GM19324 (cell line): ENCODE data around the gene DDX1.
"Not testable (repeated sequence)": the region's sequence is repeated elsewhere in the genome, so short reads cannot be mapped to it uniquely, and the experiment has no call there.

Experiments
- ATAC-seq: cut with Tn5 transposase; IDR thresholded peaks from one replicate; pipeline ENCODE4 v1.9.1; 2021; ENCODE audit warnings: mild to moderate bottlenecking, moderate library complexity; ENCODE audit not compliant: unreplicated experiment, low FRiP score

DDX1 gene

DNA sequence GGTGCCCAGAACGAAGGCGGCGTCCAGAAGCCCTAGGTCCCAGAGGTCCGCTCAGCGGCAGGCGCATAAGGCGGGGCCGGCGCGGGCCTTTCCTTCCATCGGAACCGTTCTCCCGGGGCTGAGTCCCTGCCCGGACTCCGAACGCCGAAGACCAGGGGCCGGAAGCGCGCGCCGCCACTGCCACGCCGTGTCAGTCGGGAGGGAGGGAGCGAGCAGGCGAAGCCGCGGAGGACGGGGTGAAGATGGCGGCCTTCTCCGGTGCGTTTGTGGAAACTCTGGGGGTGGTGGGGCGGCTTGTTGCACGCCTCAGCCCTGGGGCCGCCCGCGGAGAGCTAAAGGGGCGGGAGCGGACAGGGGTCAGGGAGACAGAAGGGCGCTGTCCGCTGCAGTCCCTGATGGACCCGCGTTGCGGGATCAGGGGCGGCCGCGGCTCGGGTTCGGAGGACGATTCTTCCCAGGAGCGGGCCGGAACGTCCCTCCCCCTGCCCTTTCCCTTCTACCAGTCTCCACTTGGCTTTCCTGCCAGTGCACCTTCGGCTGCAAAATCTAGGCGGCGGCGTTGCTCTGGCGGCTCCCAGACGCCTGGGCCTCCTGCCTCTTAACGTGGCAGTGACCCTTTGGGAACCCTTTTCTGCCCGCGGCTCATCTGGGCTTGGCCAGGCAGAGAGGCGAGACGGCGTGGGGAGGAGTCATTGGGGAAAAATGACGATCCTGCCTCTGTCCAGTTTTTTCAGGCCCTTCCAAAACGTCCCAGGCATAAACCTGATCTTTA, at the start of gene DDX1:
Gene DDX1, plus strand, starts transcription at position 177 of the 772 bp plus-strand sequence. Its CDS starts 66 bp downstream, at position 243.
- peak; percentile 95 for ATAC-seq

DNA sequence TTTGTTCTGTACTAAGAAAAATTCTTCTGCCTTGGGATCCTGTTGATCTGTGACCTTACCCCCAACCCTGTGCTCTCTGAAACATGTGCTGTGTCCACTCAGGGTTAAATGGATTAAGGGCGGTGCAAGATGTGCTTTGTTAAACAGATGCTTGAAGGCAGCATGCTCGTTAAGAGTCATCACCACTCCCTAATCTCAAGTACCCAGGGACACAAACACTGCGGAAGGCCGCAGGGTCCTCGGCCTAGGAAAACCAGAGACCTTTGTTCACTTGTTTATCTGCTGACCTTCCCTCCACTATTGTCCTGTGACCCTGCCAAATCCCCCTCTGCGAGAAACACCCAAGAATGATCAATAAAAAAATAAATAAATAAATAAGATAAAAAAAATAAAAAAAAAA, 49.4 kb upstream of the DDX1 start:
- not testable (repeated sequence) for ATAC-seq

- ATAC-seq = no peak
These were observed 48.6 kb upstream of the DDX1 start for GRCh38 chr2:15543053-15543452.

DNA sequence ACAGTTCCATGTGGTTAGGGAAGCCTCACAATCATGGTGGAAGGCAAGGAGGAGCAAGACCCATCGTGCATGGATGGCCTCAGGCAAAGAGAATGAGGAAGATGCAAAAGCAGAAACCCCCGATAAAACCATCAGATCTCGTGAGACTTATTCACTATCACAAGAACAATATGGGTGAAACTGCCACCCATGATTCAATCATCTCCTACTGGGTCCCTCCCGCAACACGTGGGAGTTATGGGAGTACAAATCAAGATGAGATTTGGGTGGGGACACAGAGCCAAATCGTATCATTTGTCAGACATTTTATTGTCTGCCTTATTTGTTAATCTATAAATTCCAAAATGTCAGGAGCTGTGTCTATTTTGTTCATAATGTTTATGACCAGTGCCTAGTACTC, 48.1 kb upstream of the DDX1 start:
- no peak for ATAC-seq

GRCh38 chr2:15544227-15544626, 47.4 kb upstream of the DDX1 start:
- ATAC-seq = no peak

- ATAC-seq = no peak
These were observed 45.2 kb upstream of the DDX1 start for GRCh38 chr2:15546297-15547098.

- ATAC-seq = no peak
These were observed 44.4 kb upstream of the DDX1 start for GRCh38 chr2:15547115-15547876.

GRCh38 chr2:15548974-15549373, 42.7 kb upstream of the DDX1 start:
- no peak for ATAC-seq

- ATAC-seq = no peak
These were observed 38.1 kb upstream of the DDX1 start for GRCh38 chr2:15553519-15553918.

DNA sequence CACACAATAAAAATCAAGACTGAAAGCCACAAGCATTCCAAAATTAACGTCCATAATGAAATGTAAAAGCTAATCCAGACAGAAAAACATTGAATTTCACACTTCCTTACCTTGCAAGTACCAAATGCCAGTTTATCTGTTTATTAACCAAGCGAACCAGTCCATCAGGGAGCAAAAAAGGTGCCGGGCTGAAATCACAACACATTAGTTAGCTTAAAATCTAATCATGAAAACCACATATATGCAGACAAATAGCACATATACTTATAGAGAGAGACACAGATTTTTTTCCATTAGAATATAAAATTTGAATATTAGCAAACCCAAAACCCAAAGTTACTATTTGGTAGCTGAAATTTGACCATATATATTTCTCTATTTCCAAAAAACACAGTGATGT, 37.7 kb upstream of the DDX1 start:
- no peak for ATAC-seq

DNA sequence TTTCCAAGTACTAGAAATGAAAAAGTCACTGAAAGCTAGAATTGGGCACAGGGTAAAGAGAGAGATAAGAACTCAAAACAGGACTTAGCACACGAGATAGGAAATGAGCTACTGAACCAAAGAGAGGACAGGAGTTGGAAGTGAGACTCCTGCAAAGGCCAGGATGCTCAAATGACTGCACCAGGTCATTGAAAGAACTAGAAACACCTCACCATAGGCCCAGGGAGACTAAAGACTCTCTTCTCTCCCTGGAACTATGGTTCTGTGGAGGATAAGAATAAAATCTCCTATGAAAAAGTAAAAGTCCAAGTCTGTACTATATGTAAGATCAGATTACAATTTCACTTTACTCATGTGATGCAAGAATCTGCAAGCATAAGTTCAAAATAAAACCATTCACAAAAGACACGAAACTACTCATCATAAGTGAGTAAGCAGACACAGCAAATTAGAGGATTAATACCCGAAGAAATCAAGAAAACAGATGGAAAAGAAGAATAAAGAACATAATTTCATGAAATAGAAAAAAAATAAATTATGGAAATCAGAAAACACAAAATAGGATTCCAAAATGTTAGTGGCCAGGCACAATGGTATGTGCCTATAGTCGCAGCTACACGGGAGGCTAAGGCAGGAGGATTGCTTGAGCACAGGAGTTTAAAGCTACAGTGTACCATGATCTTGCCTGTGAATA, 37.0 kb upstream of the DDX1 start:
- no peak for ATAC-seq

DNA sequence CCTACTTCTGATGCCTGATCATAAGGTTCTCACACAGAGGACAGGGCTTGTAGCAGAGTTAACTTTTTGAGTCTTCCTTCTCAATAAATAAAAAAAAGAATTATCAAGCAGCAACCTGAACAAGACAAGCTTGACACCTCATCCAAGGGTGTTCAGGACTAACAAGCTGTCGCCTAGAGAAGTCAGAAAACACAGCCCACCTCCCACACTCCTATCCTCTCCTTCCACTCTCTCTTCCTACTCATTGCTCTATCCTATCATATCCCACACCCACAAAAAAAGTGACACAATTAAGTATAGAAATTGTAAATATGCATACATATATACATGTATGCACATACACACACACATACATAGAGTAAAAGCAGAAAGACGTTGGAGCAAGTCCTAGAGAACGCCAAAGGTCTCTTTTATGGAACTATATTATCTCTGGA, 35.9 kb upstream of the DDX1 start:
- no peak for ATAC-seq

DNA sequence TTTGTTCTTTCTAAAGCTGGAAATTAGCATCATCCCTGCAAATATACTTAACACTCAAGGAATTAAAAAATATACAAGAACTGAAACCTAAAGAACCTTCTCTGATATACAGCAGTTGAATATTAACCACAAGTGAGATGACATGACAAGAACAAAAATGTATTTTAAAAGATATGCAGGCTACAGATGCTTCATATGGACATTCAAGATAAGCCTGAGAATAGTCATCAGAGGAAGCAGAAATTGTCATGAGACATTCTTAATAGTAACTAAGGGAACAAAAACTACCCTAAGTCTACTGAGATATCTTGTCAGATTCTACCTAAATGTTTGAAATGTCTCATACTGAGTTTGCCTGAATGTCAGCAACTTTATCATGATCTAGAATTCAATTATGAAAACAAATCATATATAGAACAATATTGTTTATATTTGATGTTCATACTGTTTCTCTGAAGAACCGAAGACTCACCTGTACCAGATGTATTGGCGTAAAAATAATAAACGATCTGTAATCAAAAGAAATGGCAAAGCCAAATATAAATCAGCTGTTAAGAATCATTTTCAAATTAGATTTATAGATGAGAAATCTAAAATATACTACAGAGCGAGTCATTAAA, 35.2 kb upstream of the DDX1 start:
- no peak for ATAC-seq

DNA sequence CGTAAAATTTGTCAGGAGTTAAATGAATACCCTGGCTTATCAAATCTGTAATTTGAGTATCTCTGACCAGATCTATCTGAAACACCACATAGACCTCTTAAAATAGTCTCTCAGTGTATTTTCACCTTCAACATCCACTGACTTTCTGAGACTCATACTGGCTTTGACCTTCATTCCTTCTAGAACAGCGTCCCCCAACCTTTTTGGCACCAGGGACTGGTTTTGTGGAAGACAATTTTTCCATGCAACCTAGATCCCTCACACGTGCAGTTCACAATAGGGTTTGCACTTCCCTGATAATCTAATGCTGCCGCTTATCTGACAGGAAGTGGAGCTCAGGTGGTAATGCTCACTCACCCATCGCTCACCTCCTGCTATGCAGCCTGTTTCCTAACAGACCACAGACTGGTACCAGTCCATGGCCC, 33.8 kb upstream of the DDX1 start:
- no peak for ATAC-seq

DNA sequence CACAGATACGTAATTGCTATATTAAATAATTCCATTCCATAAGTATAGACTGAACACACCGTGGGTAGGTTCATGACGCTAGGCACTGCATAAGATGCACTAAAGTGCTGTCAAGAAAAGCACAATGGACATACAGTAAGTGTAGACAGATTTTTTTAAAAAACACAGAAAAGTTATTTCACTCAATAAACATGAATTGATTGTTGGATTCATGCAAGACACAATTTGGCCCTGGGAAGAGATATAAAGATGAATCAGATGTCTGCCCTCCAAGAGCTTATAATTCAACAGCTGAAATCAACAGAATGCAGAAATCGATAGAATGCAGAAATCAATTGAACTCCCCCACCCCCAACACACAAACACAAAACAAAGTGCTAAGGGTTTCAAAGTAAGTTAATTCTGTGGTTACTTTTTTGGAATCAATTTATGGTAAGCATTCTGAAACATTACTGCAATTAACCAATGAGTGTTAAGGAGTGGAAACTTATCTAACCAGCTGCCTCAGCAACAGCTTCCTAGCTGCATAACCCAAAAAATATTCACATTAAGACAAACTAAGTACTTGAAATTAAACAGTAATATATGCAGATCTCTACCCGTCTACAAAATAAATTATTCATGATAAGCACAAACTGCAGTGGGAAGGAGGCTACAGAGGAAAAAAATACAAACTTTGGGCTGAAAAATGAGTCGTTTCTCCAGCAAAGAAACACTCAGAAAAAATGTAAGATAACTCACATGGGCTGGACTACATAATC, 32.1 kb upstream of the DDX1 start:
- ATAC-seq = no peak

GRCh38 chr2:15560140-15560987, 31.3 kb upstream of the DDX1 start:
- peak; percentile 48 for ATAC-seq

- peak; percentile 83 for ATAC-seq
These were observed 30.6 kb upstream of the DDX1 start, which contains the start of gene NBAS for GRCh38 chr2:15560988-15561573. Gene NBAS, minus strand, starts transcription at chr2:15561334. Its CDS starts 30 bp downstream, at chr2:15561304.
